Loucy (cell line): ENCODE results near the gene ZNF93.

Experiments used
- CTCF ChIP-seq: fragments of 200-600 bp; sonication (generic); conservative IDR thresholded peaks from 2 replicates; pipeline ENCODE4 v1.5.1; 2014; ENCODE audit warnings: mild to moderate bottlenecking, antibody characterized with exemption, low read length
- EZH2phosphoT487 ChIP-seq: fragments of 200-600 bp; IDR thresholded peaks from 2 replicates; pipeline ENCODE4 v1.6.1; 2018; ENCODE audit warnings: antibody characterized with exemption, mild to moderate bottlenecking, moderate library complexity, borderline replicate concordance

- TF ChIP-seq CTCF, result no peak
- TF ChIP-seq EZH2phosphoT487, result no peak
Observed at GRCh38 chr19:19944583-19944880, 43.8 kb downstream of the ZNF93 start.
